BE2C (cell line): ENCODE data around the gene CTXND1.

Experiments
- DNase-seq: peaks from one replicate; pipeline ENCODE4 v3.0.0-alpha.2; 2020
- H3K27me3 ChIP-seq: fragments of 250-450 bp; sonication (Bioruptor Pico); 2 replicates; pipeline ENCODE4 v1.5.1; 2020; ENCODE audit warnings: mild to moderate bottlenecking
- H3K36me3 ChIP-seq: fragments of 250-450 bp; sonication (Bioruptor Pico); 2 replicates; pipeline ENCODE4 v1.5.1; 2020; ENCODE audit warnings: mild to moderate bottlenecking
- H3K4me1 ChIP-seq: fragments of 250-450 bp; sonication (Bioruptor Pico); 2 replicates; pipeline ENCODE4 v1.5.1; 2020
- H3K4me3 ChIP-seq: 2 replicates; pipeline ENCODE4 v1.5.1; 2011; ENCODE audit warnings: low read depth, low read length
- H3K9me3 ChIP-seq: fragments of 250-450 bp; sonication (Bioruptor Pico); 2 replicates; pipeline ENCODE4 v1.5.1; 2020
- TF ChIP-seq, protein P1 (sequence below): IDR thresholded peaks from 2 replicates; pipeline ENCODE4 v1.5.1; 2012; ENCODE audit warnings: mild to moderate bottlenecking, low read depth, low read length

CTXND1 gene

DNA sequence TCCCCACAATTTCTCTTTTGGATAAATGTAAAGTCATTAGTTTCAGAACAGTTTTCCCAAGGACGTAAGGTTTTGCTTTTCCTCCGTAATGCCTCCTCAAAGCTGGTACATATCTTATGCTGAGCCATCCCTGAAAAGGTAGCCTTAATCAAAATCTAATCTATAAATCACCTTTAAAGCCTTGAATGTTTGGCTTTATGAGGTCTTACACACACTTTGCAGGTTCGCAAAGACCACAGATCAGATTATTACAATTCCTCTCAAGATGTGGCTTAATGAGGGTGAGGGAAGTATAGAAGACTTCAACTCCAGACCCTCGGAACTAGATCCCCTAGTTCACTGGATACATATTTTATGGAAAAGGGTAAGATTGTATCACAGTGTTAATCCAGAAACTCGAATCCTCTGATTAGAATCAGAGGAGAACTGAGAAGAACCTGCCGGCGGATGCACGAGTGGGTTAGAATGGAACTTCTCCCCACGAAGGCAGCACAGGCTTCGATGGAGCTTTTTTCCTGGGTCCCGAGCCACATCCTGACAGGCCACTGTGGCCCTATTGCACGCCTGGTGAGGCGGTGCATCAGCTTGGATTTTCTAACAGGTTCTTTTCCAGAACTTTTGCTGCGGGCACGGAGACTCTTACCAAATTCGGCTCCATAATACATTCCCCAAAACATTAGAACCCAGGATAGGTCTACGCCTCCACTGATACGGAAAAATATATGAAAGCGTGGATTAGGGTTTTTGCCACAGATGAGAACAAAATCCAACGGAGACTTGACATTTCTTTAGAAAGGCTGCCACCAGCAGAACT, 1.2 kb downstream of the CTXND1 start:
- TF ChIP-seq, protein P1, sequence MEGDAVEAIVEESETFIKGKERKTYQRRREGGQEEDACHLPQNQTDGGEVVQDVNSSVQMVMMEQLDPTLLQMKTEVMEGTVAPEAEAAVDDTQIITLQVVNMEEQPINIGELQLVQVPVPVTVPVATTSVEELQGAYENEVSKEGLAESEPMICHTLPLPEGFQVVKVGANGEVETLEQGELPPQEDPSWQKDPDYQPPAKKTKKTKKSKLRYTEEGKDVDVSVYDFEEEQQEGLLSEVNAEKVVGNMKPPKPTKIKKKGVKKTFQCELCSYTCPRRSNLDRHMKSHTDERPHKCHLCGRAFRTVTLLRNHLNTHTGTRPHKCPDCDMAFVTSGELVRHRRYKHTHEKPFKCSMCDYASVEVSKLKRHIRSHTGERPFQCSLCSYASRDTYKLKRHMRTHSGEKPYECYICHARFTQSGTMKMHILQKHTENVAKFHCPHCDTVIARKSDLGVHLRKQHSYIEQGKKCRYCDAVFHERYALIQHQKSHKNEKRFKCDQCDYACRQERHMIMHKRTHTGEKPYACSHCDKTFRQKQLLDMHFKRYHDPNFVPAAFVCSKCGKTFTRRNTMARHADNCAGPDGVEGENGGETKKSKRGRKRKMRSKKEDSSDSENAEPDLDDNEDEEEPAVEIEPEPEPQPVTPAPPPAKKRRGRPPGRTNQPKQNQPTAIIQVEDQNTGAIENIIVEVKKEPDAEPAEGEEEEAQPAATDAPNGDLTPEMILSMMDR: no peak
- Histone ChIP-seq H3K9me3 (no peaks in the 10 kb centered on the region), H3K4me3 (no peak overlapping the region), H3K36me3 (no peaks in the 10 kb centered on the region), H3K27me3 (peaks cover 79% of the 10 kb centered on the region), H3K4me1 (no peaks in the 10 kb centered on the region)
- no peak for DNase-seq

DNA sequence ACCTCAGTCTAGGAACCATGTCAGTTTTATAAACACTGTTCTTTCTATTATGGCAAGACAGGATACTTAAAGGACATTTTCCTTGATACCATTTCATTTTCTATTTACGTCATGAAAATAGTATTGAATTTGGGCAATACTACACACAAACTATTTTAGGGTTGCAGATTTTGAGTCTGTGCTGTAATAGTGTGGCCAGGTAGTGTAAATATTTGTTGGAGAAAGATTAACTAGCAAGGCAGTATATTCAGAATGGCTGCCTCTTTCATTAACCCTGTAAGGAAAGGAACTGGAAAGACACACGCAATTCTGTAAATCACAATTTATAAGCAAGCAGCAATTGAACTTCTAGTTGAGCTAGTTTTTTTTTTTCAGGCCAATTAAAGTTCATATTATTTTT, 2.0 kb downstream of the CTXND1 start:
- TF ChIP-seq, protein P1: no peak
- H3K4me1 ChIP-seq: no peaks in the 10 kb centered on the region
- H3K9me3 ChIP-seq: no peaks in the 10 kb centered on the region
- H3K36me3 ChIP-seq: no peaks in the 10 kb centered on the region
- DNase-seq: no peak
- peaks cover 78% of the 10 kb centered on the region for H3K27me3 ChIP-seq
- no peak overlapping the region for H3K4me3 ChIP-seq

DNA sequence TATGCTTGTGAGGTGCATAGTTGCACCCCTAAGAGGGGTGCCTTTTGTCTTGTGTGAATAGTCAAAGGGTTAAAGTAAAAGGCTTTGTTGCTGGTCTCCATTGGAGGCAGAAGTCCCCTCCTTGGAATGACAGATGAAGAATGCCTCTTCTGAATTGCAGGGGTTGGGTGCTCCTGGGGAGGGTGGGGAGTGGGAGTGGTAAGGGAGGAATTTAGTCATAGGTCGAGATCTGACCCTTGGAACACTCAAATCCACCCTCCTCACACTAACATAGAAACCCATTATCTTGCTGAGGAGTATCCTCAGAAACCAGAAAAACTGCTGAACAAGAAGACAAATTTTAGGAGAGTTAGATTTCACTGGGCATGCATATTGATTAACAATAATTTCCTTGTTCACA, 4.7 kb downstream of the CTXND1 start:
- Histone ChIP-seq H3K27me3 (peaks cover 52% of the 10 kb centered on the region), H3K36me3 (no peaks in the 10 kb centered on the region), H3K9me3 (no peaks in the 10 kb centered on the region), H3K4me1 (no peaks in the 10 kb centered on the region), H3K4me3 (no peak overlapping the region)
- DNase-seq: no peak
- TF ChIP-seq, protein P1: no peak

DNA sequence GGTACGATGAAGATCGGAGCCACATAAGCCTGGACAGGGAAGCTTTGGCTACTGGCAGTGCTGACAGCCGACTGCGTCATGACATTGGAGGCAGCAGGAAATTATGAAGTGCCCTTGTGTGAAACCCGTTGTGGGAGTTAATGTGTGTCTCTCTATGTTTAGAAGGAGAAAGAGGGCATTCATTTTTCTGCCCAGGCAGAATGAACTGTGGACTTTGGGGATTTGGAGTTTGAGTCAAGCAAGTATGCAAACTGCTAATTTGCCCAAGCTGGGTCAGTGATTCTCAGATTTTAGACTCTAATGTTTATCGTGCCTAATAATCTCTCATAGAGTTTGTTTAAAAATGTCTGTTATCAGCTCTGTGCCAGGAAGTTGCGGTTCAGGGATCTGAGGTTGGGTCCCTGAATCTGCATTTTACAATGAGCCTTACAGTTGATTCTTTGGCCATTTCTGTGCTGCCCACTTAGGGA, 5.6 kb downstream of the CTXND1 start:
- no peak for DNase-seq
- Histone ChIP-seq H3K4me3 (no peak overlapping the region), H3K27me3 (peaks cover 44% of the 10 kb centered on the region), H3K4me1 (no peaks in the 10 kb centered on the region), H3K36me3 (no peaks in the 10 kb centered on the region), H3K9me3 (no peaks in the 10 kb centered on the region)
- TF ChIP-seq, protein P1: no peak

DNA sequence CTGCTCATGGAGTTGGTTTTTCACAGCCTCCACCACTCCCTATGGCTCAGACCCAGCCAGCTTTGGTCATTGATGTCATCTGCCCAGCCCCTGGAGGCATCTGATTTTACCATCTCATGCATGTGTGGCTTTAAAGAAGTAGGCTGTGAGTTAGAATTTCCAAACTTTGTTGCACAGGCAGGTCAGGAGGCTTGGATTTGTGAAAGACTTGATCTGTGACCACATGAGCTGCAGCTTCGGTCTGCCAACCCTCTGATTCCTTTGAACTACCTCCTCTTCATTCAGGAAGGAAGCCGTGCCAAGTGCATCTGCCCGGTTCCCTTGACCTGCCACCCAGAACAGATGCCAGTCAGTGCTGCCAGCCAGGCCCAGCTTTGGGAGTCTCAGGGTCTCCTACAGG, 9.2 kb downstream of the CTXND1 start:
- H3K4me1 ChIP-seq: no peaks in the 10 kb centered on the region
- TF ChIP-seq, protein P1: no peak
- no peaks in the 10 kb centered on the region for H3K9me3 ChIP-seq
- no peaks in the 10 kb centered on the region for H3K36me3 ChIP-seq
- H3K4me3 ChIP-seq: no peak overlapping the region
- no peak for DNase-seq
- peaks cover 11% of the 10 kb centered on the region for H3K27me3 ChIP-seq

DNA sequence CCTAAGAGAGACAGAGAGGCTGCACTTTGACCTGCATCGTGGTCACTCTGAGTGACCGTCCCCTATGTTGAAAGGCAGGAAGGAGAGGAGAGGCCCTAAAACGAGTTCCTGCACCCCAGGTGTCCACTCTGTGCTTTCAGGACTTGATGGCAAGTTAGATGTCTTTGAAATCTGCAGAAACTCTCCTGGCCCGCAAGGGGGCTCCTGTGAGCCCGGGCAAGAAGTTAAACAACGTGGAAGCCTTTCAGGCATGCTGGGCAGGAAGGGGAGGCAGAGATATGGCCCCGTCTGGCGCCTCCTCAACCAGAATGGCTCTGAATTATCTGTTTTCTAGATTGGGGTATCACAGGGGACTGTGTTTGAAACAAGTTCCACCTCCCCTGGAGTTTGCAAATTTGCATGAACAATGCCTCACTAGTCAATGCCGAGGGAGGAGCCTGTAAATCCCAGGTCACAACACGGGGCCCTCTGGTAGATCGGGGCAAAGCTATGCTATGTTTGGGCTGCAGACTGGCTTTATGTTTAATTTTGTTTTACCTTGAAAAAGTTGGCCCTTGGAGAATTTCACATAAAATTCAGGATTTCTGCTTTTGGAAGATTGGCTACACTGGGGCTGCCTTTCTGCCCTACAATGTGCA, 9.8 kb downstream of the CTXND1 start:
- TF ChIP-seq, protein P1: peak; percentile 90
- Histone ChIP-seq H3K4me3 (no peak overlapping the region), H3K36me3 (no peaks in the 10 kb centered on the region), H3K4me1 (no peaks in the 10 kb centered on the region), H3K27me3 (peaks cover 8% of the 10 kb centered on the region; the same call in 1 of the 2 replicates), H3K9me3 (no peaks in the 10 kb centered on the region)
- peak; percentile 61 for DNase-seq
